Ascending aorta (tissue), 2 donors: Measurements from ENCODE around the gene SZRD1. TPM values are rescaled to one million over a fixed set of nuclear protein-coding genes. Genes with fewer than 3 reads are reported as not detected.
"Not testable (repeated sequence)": the region's sequence is repeated elsewhere in the genome, so short reads cannot be mapped to it uniquely, and the experiment has no call there.

Experiments used
- DNase-seq, 2 donors: peaks; one replicate each; pipeline ENCODE4 v3.0.0-alpha.2; 2019; ENCODE audit warnings: low spot score in 2 of 2
- H3K27ac ChIP-seq, 2 donors: fragments of 200-600 bp; sonication (generic); one replicate each; pipeline ENCODE4 v1.5.1; 2016 to 2017; ENCODE audit warnings: mild to moderate bottlenecking in 1 of 2
- H3K27me3 ChIP-seq: fragments of 200-600 bp; sonication (generic); one replicate; pipeline ENCODE4 v1.5.1; 2017
- H3K36me3 ChIP-seq, 2 donors: fragments of 200-600 bp; sonication (generic); one replicate each; pipeline ENCODE4 v1.5.1; 2016
- H3K4me1 ChIP-seq, 2 donors: fragments of 200-600 bp; sonication (generic); one replicate each; pipeline ENCODE4 v1.5.1; 2016 to 2017; ENCODE audit warnings: mild to moderate bottlenecking in 1 of 2
- H3K4me3 ChIP-seq, 2 donors: fragments of 200-600 bp; sonication (generic); one replicate each; pipeline ENCODE4 v1.5.1; 2016 to 2017; ENCODE audit warnings: mild to moderate bottlenecking in 1 of 2
- H3K9me3 ChIP-seq, 2 donors: fragments of 200-600 bp; sonication (generic); one replicate each; pipeline ENCODE4 v1.5.1; 2016
- CTCF ChIP-seq, 3 experiments: fragments of 200-600 bp in 2 of 3; fragments of 450-650 bp in 1 of 3; sonication (generic) in 2 of 3; IDR thresholded peaks; one replicate each; pipeline ENCODE4 v1.5.1; 2016 to 2019; ENCODE audit warnings: antibody characterized with exemption in 3 of 3, mild to moderate bottlenecking in 1 of 3, moderate library complexity in 1 of 3
- intact Hi-C: fragments of 100-400 bp; cut with DNase I; formaldehyde crosslinking; loops from one replicate; pipeline ENCODE4 v1.15.1; 2023
- total RNA-seq: library from RNA; depleted of rRNA; stranded (reverse); fragments of >200 nt; gene quantifications from one replicate; pipeline ENCODE4 v1.1.0, GENCODE V29; 2016

SZRD1 gene
- total RNA-seq, 1 donor from 2014 or later: 106 TPM

- Histone ChIP-seq H3K27ac (peak overlapping the region; percentile 96 to 98), H3K9me3 (no peaks in the 10 kb centered on the region), H3K27me3 (no peaks in the 10 kb centered on the region), H3K36me3 (no peaks in the 10 kb centered on the region), H3K4me3 (peak overlapping the region; percentile 95), H3K4me1 (peaks cover 8 to 28% of the 10 kb centered on the region in 2 donors)
- TF ChIP-seq CTCF (IDR thresholded peaks at IDR 0.05): no peak
- no peak for DNase-seq
- intact Hi-C loops: loop anchor here (2.0 kb wide), 1 partner anchor 104 kb away; no protein-coding TSS in a partner anchor
Observed at GRCh38 chr1:16352842-16353535, 14.1 kb upstream of the SZRD1 start.

GRCh38 chr1:16354619-16355018 is 12.4 kb upstream of the SZRD1 start:
- H3K9me3 ChIP-seq: no peaks in the 10 kb centered on the region
- intact Hi-C loops: no loop called here
- peak in 1 of 2 donors; percentile 74 for DNase-seq
- H3K4me1 ChIP-seq: peaks cover 8 to 13% of the 10 kb centered on the region in 2 donors
- no peaks in the 10 kb centered on the region for H3K36me3 ChIP-seq
- TF ChIP-seq CTCF (IDR thresholded peaks at IDR 0.05): no peak
- H3K4me3 ChIP-seq: no peak overlapping the region
- no peaks in the 10 kb centered on the region for H3K27me3 ChIP-seq
- peak overlapping the region; percentile 33 to 98 for H3K27ac ChIP-seq

- Histone ChIP-seq H3K4me1 (peaks cover 4 to 10% of the 10 kb centered on the region in 2 donors), H3K9me3 (no peaks in the 10 kb centered on the region), H3K36me3 (no peaks in the 10 kb centered on the region), H3K4me3 (no peak overlapping the region), H3K27me3 (no peaks in the 10 kb centered on the region), H3K27ac (no peak overlapping the region)
- no peak for TF ChIP-seq CTCF (IDR thresholded peaks at IDR 0.05)
- no peak for DNase-seq
- intact Hi-C loops: no loop called here
Observed at GRCh38 chr1:16356867-16357266, 10.2 kb upstream of the SZRD1 start.

GRCh38 chr1:16365146-16365498 is 1.9 kb upstream of the SZRD1 start:
- H3K4me3 ChIP-seq, H3K9me3 ChIP-seq, H3K27me3 ChIP-seq, H3K36me3 ChIP-seq: not testable (repeated sequence)
- intact Hi-C loops: loop anchor here (5.0 kb wide), 3 partner anchors 218 to 353 kb away; no protein-coding TSS in a partner anchor
- peak in 1 of 2 donors; percentile 66 for DNase-seq
- Histone ChIP-seq H3K27ac (peak overlapping the region; percentile 97), H3K4me1 (peaks cover 10 to 42% of the 10 kb centered on the region in 2 donors)

- Histone ChIP-seq H3K9me3 (no peaks in the 10 kb centered on the region), H3K27ac (peak overlapping the region; percentile 97), H3K4me3 (peak overlapping the region; percentile 76 to 91), H3K27me3 (no peaks in the 10 kb centered on the region), H3K4me1 (peaks cover 10 to 60% of the 10 kb centered on the region in 2 donors), H3K36me3 (no peaks in the 10 kb centered on the region)
- intact Hi-C loops: loop anchor here (5.0 kb wide), 3 partner anchors 220 to 355 kb away; no protein-coding TSS in a partner anchor
- DNase-seq: peak; percentile 67 to 95
- TF ChIP-seq CTCF (IDR thresholded peaks at IDR 0.05): peak in 2 of 3 experiments; percentile 12 to 22
Observed at GRCh38 chr1:16367258-16367967, 371 bp downstream of the SZRD1 start.
